EH (cell line): ENCODE results near the gene MACROH2A1.

Experiments used
- DNase-seq: peaks from one replicate; pipeline ENCODE4 v3.0.0-alpha.2; 2015; ENCODE audit warnings: low read depth

Gene MACROH2A1

DNA sequence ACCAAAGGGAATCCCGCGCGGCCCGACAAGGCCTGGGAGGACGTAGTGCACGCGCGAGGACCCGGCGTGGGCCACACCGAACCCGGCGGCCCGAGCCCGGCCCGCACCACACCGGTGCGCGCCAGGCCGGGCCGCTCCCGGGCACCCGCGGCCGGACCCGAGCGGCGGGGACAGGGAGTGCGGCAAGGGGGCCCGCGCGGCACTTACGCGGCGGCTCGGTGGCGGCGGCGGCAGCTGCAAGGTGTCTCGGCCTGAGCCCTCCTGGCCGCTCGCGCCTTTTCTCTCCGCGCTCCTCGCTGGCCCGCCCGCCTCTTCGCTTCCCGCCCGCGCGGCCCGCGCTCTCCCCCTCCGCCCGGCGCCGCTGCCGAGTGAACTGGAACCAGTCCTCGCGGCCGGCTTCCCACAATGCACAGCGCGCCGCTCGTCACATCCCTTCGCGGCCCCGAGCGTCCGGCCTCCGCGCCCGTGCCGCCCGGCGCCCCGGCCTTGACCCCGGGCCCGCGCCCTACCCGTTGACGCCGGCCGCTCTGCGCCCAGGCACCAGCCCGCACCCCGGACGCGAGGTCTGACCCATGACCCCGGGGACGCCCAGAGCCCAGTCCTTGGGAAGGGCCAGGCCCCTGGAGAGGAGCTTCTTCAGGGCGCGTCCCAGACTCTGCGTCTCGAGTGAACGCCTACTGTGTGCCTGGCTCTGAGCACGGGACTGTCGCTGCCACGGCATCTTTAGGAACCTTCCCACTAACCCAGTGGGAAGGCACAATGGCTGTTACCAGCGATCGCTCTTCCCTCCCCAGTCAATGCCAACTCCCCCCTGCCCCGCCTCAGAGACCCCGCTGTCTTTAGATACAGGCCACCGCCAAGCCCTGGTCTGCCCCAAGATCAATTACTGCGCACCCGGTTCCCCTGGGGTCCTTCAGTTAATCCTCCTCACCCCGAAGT, at the start of gene MACROH2A1:
MACROH2A1 (minus strand) TSS at position 377 of the 939 bp plus-strand sequence. CDS start 10,138 bp downstream, outside the sequence.
- DNase-seq = peak; percentile 85

DNA sequence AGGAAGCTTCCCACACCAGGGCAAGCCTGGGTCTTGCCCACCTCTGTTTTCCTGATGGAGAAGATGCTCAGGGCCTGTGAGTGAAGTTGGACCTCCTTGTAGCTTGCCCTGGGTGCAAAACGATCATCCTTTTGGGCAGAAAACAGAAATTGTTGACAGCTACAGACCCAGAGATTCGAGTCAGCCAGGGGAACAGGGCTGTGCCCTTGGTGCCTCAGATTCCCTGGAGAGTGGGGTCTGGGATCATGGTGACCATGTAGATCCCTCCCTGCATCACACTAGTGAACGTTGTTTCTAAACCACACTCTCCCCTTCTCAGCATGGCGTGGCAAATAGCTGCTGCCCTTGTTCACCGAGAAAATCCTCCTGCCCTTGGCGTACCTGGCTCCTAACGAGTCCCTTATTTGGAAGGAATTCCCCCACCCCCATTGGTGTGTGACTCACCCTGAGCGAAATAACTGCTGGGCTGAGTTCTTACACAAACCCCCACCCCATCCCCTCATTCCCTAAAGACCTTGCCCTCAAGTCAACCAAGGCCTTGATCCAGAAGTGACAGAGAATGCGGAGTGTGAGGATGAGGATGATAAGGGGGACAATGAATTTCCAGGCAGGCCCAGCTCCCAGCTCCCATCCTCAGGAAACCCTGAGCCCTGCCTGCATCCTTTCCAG, 49.2 kb upstream of the MACROH2A1 start:
- DNase-seq = no peak

DNA sequence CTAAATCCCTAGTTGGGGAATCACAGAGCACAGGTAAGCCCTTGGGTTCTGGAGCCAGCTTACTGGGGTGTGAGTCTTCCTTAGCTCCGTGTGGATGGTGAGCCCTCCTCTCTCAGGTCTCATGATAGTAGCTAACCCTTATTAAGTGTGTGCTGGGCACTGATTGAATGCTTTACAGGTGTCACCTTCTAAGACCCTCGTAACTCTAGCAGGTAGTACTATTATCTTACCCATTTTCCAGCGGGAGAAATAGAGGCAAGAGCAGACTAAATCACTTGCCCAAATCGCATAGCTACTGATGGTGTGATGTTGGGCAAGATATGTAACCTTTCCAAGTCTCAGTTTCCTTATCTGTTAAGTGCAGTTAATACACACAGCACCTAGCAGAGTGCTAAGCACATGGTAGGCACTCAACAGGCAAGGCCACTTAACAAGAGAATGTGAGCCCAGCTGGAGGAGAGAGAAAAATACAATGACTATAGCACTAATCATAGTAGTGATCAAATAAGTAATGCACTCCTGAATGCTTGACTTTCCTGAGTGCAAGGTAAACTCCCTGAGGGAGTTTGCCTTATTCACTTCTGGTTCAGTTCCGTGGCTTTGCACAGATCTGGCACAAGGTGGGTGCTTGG, 48.4 kb upstream of the MACROH2A1 start, which contains the start of gene DCANP1:
DCANP1 (minus strand) TSS at position 51 of the 632 bp plus-strand sequence. CDS start 240 bp downstream, outside the sequence.
- DNase-seq = no peak

DNA sequence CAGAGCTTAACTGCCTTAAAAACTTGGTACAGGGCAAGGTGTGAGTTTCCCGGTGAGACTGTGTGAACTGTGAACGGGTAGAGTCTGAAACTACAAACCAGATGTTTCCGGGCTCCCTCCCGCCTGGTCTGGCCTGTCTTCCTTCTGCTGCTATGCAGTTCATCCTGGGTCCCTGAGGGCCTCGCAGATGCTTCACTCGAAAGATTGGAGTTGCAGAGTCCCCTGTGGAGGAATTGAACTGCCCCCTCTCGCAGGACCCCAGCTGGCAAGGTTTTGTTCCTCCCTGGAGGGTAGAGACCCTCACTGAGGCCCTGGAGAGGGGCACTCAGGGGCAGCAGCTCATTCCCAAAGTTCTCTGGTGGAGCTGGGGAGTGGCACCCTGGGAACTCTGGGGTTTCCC, 47.6 kb upstream of the MACROH2A1 start:
- no peak for DNase-seq

DNA sequence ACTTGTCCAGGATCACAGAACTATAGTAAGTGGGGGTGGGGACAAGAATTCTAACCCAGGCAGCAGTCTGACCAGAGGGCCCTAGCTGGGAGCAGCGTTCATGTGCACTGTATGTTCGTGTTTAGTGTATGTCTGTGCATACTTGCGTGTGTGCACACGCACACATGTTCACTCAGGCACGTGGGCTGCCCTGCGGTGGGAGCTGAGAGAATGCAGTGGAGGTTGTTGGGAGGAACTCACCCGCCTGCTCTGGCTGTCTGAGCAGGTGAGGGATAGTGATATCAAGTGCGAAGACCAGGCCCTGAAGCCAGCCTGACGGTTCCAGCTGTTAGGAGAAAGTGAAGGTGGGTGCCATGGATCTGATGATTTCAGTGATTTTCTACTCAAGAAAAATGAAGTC, 47.2 kb upstream of the MACROH2A1 start:
- no peak for DNase-seq

DNA sequence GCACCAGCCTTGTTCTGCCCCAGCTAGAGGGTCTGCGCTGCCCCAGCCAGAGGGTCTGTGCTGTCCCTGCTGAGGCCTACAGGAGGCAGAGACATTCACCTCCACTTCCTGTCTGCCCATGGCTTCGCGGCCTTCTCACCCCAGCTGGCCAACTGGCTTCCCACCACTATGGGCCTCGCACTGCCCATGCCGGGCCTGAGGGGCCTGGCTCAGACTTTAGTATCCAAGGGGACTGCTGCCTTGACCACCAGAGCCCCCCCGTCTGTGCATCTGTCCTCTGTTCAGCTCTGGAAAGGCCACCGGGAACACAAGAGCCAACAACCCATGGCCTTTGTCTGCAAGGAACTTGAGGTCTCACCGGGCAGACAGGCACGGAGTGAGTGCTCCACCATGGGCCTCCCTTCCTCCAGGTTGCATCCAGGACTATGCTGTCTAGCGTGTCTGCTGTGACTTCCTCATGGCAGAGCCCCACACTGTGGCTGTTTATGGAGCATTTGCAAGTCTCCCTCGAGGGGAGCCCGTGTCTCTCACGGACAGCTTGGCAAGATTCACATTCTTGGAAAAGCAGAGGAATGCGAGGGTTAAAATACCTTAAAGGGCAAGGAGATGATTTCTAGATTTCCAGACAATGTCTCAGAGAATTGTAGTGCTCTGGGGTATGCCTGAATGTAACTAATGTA, 46.4 kb upstream of the MACROH2A1 start:
- peak; percentile 42 for DNase-seq

DNA sequence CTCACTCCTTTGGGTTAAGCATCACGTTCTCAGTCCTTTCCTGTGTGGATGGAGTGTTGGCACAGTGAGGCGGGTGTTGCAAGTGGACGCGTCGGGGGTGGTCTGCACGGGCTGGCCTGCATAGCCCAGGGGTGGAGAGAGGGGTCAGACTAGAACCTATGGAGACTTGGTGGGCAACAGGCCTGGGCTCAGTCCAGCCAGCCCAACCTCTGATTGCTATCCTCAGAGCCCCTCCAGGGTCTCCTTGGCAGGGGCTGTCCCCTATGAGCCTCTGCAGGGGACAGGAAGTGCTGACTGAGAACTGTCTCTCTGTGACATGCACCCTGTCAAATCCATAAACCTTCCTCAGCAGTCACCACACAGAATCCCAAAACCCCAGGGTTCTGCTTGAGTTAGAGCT, 45.9 kb upstream of the MACROH2A1 start:
- no peak for DNase-seq

DNA sequence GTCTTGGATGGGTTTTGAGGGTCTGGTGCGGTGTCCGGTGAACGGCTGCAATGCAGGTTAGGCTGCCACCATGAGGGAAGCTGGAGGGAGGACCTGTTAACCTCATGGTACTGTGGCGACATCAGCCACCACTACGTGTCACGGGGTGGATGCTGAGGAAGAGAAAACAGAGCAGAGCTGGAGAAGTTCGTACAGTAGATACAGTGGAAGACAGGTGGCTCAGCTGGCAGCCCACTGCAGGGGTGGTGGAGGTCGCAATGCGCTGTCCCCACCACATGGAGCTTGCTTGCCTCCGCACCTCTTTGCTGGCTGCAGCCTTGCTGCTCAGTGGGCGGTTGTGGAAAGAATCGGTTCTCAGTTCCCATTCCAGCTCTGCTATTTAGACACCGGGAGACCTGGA, 45.3 kb upstream of the MACROH2A1 start:
- no peak for DNase-seq

DNA sequence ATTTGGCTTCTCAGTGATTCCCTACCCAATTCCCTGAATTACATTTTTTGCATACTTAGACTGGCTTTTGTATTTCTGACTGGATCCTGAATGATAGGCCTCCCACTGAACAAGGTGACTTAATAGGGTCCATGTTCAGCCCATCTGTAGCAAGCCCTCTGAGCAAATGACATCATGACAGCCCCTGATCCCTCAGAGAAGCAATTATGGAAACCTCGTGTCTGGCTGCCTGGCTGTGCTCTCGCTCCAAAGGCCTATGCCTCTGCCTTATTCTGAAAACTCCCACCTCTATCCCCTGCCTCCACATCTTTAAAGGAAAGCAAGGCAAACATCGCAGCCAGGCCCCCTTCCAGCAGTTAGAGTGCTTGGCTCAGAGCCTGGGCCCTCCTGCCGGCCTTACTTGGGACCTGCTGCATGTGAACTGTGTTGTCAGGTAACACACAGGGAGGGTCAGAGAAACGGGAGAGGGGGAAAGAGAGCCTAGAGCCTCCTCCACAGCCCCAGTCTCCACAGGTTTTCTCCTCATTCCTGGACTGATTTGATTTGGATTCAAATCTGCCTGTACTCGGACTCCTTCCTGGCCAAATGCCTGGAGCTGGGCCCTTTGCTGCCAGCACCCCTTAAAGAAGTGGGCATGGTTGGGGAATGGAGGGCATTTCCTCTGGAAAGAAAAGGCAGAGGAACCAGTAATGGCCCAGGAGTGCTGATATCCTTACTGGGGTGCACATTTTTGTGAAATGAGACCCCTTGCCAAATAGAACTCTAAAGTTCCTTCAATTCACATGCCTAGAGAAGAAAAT, 44.3 kb upstream of the MACROH2A1 start:
- peak; percentile 40 for DNase-seq

DNA sequence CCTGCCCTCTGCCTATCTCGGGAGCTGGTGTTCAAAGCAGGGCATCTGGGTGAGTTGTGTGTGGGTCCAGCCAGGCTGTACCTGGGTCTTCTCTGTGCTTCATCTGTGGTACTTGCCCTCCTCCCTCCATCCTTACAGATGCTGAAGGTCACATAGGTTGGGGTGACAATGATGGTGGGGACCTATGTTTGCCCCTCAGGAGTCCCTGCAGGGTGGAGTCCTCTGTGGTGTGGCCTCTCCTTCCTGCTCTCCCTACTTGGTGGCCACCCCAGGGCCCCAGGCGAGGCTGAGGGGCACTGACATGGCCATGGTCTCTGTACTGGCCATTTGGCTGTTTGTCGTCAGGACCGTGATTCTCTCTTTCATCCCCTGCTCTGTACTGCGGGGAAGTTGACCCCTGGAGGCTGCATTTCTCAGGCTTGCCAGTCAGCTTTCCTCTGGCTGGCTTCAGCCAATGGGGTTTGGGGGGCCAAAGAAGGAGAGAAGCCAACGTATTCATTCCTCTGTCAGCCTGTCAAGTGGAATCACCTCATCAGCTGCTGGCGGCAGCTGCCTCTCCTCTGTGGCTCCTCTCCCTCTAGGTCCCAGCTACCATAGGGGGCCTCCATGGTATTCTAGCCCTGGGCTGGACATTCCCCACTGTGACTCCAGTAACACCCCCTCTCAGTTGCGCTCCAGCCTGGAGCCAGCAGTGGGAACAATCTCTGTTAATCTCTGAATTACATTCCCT, 43.6 kb upstream of the MACROH2A1 start:
- DNase-seq = no peak

DNA sequence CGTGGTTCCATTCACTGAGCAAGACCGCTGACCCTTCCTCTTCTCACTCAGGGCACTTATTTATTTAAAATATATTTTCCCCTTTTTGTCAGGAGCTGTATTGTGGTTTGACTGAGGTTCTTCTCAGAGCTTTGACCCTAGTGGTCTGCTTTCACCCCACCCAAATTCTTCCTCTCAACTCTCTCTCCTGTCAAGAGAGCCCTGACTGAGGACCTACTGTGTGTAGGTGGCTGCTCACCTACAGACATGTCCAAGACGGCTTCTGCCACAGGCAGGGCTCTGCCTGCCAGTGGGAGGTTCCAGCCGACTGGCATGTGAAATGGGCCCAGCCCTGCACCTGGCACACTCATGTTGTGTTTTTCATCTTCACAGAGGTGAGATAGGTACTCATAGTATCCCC, 42.9 kb upstream of the MACROH2A1 start:
- no peak for DNase-seq

DNA sequence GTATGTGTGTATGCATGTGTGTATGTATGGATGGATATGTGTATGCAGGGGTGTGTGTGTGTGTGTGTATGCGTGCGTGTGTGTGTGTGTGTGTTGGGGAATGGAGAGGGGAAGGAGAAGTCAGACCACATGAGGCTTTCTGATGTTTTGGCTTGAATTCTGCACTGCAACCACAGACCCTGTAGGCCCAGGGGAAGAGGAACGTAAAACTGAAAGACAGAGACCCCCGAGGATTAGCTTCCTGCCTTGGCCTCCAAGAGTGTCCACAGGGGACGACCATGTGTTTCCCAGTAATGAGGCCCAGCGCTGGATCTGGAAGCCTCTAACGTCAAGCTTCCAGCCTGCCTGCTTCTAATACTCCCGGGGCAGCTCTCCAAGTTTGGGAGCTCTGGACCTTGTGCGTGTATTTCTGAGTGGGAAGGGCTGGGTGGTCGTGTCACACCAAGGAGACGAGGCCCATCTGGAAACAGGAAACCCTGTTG, 42.4 kb upstream of the MACROH2A1 start:
- no peak for DNase-seq

DNA sequence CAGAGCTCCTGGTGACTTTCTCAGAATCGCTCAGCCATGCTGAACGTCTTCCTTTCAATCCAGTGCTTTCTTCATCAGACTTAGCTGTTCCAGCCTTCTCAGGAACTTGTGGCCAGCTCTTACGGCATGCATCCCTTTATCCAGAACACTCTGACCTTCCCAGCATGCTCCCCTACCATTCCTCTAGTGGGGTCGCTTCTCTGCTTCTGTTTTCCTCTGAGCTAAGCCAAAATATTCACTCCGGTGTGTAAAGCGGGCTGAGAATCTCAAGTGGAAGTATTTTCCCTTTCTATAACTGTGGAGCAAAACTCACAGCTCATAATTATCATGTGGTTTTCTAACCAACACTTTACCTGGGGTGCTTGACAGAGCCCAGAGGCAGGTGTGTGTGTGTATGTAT, 41.9 kb upstream of the MACROH2A1 start:
- no peak for DNase-seq

DNA sequence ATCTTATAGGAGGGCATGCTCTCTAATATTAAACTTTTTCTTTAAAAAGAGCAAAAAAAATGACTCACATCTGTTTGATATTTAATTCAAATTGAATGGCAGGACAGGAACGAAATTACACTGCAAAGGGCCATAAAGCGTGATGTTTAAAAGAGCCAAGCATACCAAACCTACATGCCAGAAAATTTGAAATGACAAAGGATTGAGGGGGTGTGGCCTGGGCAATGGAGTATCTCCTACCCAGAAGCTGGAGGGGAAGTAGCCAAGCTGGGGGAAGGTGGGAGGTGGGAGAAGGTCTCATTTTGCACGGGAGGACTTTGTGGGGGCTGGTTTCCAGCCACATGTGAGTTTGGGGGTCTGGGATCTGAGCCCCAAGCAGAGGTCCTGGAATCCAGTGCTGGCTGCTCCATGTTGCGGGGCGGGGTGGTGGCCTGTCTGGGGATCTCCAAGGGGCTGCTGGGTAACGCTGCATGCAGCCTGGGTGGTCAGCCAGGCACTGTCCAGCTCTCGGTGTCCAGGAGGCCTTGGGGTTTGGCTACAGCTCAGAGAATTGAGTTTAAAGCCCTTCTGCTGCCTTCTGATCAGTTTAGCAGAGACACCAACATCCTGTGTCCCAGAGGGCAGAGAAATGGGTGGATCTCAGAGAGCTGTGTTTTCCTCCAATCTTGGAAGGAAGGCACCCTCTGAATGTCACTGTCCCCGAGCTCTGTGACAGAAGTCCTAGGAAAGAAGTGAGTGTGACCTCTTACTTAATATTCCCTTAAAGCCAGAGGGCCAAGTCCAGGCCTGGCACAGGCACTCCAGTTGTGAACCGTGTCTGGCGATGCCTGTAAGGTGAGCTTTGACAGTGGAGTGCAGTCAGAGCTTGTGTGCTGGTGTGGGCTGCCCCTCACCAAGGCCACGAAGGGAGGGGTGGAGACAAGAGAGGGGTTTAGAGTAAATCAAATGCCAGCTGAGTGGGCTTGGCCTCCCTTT, 40.5 kb upstream of the MACROH2A1 start:
- DNase-seq = peak; percentile 31

DNA sequence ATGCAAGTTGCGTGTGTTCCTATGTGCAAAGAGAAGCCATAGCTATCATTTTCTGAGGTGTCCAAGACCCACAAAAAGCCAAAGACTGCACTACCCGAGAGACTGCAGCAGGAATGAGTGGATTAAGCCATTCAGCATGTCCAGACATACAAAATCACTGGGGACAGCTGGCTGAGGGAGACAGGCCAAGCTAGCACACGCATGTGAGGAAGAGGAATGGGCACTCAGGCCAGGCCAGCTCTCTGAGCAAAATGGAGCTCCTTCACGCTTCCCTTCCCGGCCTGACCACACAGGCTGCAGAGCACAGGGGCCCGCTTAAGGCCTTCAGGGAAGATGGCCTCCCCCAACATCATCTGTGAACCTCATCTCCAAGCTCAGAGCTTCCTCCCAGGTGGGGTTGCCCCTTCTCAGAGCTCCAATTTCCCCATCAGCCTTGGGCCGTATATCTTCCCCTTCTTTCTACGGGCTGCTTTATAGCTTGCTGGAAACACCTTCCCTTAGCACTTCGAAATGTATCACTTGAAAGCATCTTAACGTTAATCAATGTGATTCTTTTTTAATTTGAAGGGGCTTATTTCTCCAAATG, 39.7 kb upstream of the MACROH2A1 start:
- DNase-seq = no peak

DNA sequence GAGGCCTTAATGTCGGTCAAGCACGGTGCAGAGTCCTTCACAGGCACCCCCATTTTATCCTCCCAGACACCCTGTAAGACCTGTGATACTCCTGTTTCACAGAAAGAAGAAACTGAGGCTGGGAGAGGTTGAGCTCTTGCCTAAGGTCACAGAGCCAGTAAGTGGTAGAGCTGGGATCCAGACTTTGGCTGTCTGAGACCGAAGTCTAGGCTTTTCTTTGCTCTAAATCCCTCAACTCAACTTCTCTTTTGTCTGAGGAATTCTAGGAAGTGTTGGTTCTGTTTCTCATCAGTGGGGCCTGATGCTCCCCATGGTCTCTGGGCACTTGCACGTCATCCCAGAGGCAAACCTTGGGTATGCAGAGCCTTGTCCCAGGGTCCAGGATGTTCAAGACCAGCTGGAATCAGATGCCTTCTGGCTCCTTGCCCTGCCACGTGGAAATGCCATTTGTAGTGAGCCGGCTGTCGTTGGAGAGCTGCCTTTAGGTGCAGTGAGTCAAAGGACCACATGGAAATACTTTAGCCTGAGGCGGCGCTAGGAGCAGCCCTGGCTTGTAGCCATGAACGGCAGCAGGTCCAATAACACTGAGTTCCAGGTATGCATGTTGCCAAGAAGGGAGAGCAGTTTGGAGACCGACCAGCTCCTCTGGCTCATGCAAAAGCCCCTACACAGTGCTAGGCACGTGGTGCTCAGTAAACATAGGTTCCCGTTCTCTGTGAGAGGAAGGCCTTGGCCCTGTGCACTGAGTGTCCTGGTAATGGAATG, 38.9 kb upstream of the MACROH2A1 start:
- peak; percentile 96 for DNase-seq

DNA sequence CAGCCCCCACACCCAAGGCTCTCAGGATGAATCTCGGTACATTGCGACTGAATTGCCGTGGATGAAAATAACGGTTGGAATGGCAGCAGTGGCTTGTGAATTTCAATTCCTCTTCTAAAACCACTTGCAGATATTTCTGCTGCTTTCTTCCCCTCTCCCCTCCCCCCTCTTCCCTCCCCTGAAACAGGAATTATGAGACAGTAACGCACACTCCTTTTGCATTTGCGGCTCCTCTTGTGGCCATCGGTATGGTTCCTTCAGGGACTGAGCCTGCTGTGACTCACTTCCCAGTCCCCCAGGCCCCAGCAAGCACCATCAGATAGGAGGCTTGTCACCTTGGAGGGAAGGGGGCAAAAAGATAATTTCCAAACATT, 38.4 kb upstream of the MACROH2A1 start:
- peak; percentile 76 for DNase-seq

DNA sequence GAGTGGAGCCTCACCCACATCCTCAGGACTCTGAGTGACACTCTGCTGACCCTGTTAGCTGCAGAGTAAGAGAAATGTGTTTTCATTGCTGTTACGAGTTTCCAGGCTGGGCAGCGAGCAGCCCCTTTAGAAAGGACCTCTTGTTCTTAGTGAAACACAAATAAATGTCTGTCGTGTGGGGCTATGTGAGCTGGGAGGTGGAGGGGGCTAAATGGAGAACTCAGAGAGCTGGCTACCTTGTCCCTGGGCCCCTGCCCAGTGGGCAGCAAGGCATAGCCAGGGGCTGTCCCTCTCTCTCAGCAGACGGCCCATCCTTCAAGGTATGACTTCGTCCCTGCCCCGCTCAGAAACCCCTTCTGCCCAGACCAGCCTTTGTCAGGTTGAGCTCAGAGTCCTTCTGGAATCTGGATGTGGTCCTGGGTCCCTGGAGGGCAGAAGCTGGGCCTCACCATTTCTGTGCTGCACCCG, 38.0 kb upstream of the MACROH2A1 start:
- no peak for DNase-seq
